Measurements from ENCODE around the gene ADRA1B.
A peak's percentile ranks its signal among the peaks of the same experiment; 100 is the strongest.
"Not testable (repeated sequence)": the region's sequence is repeated elsewhere in the genome, so short reads cannot be mapped to it uniquely, and the experiment has no call there.

Gene ADRA1B

GRCh38 chr5:159987031-159987674 lies 70.9 kb downstream of the ADRA1B start:
- peak; percentile 76 for TF ChIP-seq CTCF (IDR thresholded peaks at IDR 0.05; ENCODE audit: insufficient read depth, low read depth, low read length, missing control alignments)
- peak overlapping the region; percentile 26 for H3K4me3 ChIP-seq (ENCODE audit: low read length)
- DNase-seq (ENCODE audit: low read depth): peak; percentile 86

GRCh38 chr5:159990506-159990905 lies 74.2 kb downstream of the ADRA1B start:
- H3K4me3 ChIP-seq (ENCODE audit: low read length): no peak overlapping the region
- TF ChIP-seq CTCF (IDR thresholded peaks at IDR 0.05; ENCODE audit: insufficient read depth, low read depth, low read length, missing control alignments): no peak
- no peak for DNase-seq (ENCODE audit: low read depth)

- no peak overlapping the region for H3K4me3 ChIP-seq (ENCODE audit: low read length)
- no peak for TF ChIP-seq CTCF (IDR thresholded peaks at IDR 0.05; ENCODE audit: insufficient read depth, low read depth, low read length, missing control alignments)
- no peak for DNase-seq (ENCODE audit: low read depth)
Observed at GRCh38 chr5:159992566-159992965, 76.3 kb downstream of the ADRA1B start.

- TF ChIP-seq CTCF (IDR thresholded peaks at IDR 0.05; ENCODE audit: insufficient read depth, low read depth, low read length, missing control alignments): no peak
- no peak overlapping the region for H3K4me3 ChIP-seq (ENCODE audit: low read length)
- no peak for DNase-seq (ENCODE audit: low read depth)
Observed at GRCh38 chr5:159993194-159993593, 76.9 kb downstream of the ADRA1B start.

GRCh38 chr5:159995907-159996306 lies 79.6 kb downstream of the ADRA1B start:
- TF ChIP-seq CTCF (IDR thresholded peaks at IDR 0.05; ENCODE audit: insufficient read depth, low read depth, low read length, missing control alignments): no peak
- H3K4me3 ChIP-seq (ENCODE audit: low read length): no peak overlapping the region
- no peak for DNase-seq (ENCODE audit: low read depth)

GRCh38 chr5:160001457-160001856 lies 85.2 kb downstream of the ADRA1B start:
- H3K4me3 ChIP-seq (ENCODE audit: low read length): no peak overlapping the region
- TF ChIP-seq CTCF (IDR thresholded peaks at IDR 0.05; ENCODE audit: insufficient read depth, low read depth, low read length, missing control alignments): no peak
- no peak for DNase-seq (ENCODE audit: low read depth)

- no peak overlapping the region for H3K4me3 ChIP-seq (ENCODE audit: low read length)
- DNase-seq (ENCODE audit: low read depth): no peak
- no peak for TF ChIP-seq CTCF (IDR thresholded peaks at IDR 0.05; ENCODE audit: insufficient read depth, low read depth, low read length, missing control alignments)
Observed at GRCh38 chr5:160007514-160007913, 91.2 kb downstream of the ADRA1B start.

- not testable (repeated sequence) for DNase-seq (ENCODE audit: low read depth); H3K4me3 ChIP-seq (ENCODE audit: low read length)
Observed at GRCh38 chr5:160008529-160008876, 92.2 kb downstream of the ADRA1B start.

Measured in epithelial cell of esophagus (primary cell).